Cortex of kidney (tissue), 1 donor: ENCODE results near the gene CXorf51B.
"Not testable (repeated sequence)": the region's sequence is repeated elsewhere in the genome, so short reads cannot be mapped to it uniquely, and the experiment has no call there.

Experiments
- DNase-seq: peaks from one replicate; lab custom pipeline; 2025; lab: John Stamatoyannopoulos, UW

Gene CXorf51B

GRCh38 chrX:146809471-146809870 lies at the start of gene CXorf51B:
Gene CXorf51B, plus strand, starts transcription at chrX:146809771. Its CDS starts 21 bp downstream, at chrX:146809792.
- not testable (repeated sequence) for DNase-seq

- DNase-seq: not testable (repeated sequence)
Measured at GRCh38 chrX:146814644-146815043, 5.1 kb downstream of the CXorf51B start, which contains the start of gene CXorf51A. Gene CXorf51A, minus strand, starts transcription at chrX:146814744. Its CDS starts 21 bp downstream, at chrX:146814723.

DNA sequence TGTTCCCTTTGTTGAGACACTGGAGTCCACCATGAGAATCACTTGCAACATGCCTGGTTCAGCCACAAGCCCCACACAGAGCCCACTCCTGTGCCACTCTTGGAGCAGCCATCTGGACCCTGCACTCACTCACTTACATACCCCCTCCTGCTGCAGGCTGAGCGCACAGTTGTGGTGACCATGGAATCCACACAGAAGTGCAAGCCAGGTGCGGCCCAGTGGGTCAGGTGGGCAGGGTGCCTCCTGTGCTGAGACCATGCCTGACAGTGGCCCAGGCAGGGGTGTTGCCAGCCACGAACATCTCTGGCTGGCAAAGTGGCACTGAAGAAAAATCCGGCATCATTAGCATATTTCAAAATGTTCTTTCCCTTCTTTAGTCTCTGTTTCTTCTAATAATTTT lies 22.4 kb downstream of the CXorf51B start:
- DNase-seq: no peak

DNA sequence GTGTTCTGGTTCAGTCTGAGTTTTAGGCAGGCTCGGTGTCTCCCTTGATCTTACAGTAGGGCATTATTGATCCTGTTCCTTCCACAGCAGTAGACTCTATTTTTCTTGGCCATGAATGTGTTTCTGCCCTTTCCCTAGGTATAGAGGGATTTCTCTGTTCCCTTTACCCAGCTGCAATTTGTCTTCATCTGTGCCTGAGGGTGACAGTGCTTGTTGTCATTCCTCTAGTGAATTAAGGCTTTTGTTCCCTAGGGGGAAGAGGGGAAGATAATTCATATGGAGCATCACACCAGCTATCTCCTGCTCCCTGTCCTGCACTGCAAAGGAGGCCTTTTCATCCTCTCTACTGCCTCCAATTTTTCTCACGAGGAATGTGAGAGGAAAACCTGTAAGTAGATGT lies 44.7 kb downstream of the CXorf51B start:
- DNase-seq: no peak
